Raji (cell line): ENCODE data around the gene CSK.

Experiments
- POLR2A ChIP-seq: IDR thresholded peaks from 2 replicates; pipeline ENCODE4 v1.6.1; 2011; ENCODE audit warnings: low read depth, low read length, control low read depth; ENCODE audit not compliant: insufficient read depth

Gene CSK

DNA sequence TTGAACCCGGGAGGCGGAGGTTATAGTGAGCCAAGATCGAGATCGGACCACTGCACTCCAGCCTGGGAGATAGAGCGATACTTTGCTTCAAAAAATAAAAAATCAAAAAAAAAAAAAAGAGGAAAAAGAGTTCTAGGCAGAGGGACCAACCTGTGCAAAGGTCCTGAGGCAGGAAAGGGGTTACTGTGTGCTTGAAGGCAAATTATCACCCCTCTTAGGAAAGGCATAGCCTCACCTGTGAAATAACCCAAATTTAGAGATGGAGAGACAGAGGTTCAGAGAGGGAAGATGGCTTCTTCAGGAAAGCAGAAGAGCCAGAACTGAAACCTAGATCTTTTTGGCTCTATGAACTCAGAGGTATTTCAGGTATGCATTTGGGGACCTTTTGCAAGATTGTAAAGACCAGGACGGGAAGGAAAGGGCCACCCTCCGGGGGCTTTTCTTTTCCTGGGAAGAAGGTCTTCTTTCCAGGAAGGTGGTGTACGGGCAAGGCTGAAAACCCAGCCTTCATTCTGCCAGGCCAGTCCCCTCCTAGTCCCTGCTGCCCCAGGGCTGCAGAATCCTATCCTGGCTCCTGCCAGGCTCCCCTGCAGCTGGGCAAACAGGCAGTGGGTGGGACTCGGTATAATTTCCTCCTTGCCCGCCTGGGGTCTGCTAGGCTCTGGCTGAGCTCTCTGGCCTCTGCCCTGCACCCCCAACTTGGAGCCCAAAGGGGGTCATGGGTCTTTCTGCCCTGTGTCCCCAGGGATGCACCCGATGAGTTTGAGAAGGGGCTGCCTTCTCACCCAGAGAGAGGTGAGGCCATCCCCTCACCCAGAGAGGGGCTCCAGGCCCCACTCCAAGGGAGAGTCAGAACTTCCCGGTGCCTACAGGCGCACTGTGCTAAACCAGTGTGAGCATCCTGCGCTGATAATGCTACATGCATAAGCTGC lies 14.4 kb upstream of the CSK start:
- TF ChIP-seq POLR2A = no peak

DNA sequence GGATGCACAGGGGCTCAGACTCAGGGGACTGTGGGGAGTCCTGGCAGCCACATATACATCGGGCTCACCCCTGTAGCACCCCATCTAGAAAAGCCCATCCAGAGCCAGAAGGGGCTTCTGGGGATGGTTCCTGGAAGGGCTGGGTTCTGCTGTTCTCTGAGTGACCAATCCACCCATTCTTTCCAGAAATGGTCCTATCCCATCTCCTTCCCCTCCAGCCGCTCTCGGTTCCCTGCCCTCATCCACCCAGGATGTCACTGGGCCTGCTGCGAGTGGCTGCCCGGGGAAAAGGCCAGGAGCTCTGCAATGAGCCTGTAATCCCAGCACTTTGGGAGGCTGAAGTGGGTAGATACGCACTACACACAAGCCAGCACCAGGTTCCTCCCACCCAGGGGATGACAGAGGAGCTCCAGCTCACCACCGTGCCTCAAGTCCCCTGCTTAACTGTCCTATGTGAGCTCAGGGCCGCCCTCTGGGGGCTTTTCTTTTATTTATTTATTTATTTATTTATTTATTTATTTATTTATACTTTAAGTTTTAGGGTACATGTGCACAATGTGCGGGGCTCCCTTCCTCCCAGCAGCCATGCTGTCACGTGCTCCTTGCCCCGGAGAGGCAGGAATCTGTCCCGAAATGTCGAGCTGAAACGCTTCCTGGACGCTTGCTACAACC lies 13.6 kb upstream of the CSK start:
- no peak for TF ChIP-seq POLR2A

DNA sequence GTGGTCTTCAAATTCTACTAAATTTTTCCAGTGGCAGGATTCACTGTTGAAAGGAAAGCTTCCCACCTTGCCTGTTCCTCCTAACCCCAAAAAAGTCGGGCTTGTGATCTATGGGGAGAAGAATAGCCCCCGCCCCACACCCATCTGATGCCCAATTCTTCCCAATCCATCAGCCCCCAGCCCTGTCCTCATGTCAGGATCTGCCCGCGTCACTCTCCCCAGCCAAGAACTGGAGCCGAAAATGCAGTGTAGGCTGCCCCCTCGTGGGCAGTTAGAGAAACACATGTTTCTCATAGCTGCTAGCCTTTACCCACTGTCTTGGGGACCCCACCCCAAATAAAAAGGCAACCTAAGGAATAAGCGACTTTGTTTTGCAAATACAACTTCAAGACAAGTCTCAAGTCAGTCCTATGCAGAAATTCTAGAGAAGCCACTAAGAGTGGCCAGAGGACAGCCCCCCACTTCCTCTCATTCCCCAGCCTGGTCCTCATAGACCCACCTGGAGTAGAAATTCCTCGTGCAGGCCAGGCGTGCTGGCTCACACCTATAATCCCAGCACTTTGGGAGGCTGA lies 13.0 kb upstream of the CSK start:
- no peak for TF ChIP-seq POLR2A

DNA sequence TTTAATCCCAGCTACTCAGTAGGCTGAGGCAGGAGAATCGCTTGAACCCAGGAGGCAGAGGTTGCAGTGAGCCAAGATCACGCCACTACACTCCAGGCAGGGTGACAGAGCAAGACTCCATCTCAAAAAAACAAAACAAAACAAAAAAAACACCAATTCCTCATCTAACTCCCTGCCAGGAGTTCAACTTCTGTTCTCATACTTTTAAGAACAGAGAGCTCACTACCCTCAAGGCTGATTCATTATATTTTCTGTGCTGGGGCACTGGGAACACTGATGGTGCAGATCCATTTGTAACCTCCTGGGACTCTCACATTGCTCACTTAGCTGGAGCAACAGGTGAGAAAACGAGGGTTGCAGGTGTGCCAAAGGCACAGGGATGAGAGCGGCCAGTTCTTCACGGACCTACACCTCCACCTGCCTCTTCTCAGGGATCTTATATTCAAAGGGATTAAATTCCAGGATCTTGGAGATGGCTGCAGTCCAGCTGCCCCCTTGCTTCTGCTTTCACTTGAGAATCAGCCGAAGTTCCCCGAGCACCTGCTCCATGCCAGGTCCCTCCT lies 12.3 kb upstream of the CSK start:
- TF ChIP-seq POLR2A = no peak

DNA sequence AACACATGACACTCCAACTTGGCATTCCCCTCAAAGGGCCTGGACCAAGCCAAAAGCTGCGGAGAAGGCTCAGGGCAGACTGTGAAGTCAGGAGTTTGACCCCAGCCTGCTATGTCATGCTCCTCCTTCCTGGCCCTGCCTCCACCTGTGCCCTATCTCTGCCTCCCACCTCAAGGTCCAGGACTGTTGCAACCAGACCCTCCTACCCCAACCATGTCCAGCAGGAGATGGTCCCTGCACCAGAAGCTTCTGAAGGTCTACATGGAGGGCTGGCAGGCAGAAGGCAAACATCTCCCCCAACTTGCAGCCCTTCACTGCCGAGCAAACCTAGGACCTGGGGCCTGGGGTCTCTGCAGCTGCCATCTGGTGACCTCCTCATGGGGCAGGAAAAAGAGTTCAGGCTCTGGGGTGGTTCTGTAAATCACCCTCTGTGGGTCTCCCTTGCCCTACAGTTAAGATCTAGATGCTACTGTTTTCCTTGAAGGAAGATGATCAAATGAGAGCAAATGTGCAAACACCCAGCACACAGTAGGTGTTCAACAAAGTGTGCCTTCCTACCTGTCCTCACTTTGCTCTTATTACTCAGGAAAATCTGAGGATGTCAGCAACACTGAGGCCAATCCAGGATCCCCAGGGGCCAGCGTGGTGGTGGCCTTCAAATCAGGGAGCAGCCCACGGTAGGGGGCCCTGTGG lies 11.5 kb upstream of the CSK start:
- no peak for TF ChIP-seq POLR2A

DNA sequence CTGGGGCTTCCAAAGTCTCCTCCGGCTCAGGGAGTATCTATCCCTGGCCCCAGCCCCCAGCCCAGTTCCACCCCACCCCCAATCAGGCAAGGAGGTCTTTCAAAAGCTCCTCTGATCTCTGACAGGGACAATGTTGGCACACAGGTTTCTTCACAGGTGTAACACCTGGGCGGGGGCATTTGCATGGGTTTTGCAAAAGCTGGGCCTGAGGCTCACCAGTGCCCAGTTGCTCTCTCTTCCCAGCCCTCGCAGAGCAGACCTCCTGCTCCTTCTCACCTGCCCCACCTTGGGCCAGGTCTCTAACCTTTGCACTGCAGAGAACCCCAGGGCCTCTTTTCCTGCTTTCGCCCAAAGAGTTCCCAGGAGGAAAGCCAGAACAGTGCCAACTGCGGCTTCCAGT lies 8.6 kb upstream of the CSK start:
- TF ChIP-seq POLR2A = no peak

DNA sequence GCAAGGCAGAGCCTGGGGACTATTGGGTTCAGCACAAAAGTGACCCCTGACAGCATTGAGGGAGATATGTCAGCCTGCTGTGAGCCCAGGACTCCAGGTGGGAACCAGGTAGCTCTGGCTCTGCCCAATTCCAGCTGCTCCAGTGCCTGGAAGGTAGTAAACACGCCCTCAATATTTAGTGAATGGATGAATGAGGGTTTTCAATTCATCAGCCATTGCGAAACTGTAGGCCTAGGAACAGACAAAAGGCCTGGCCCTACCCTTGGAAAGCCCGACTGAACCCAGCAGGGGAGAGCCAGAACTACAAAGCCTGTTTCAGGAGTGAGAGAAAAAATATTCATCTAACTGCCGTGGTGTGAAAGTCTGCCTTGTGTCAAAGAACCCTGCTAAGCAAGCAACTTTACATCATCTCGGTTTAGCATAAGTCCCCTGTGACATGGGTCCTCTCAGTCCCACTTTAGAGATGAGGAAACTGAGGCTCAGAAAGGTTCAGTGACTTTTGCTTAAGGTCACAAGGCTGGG lies 8.1 kb upstream of the CSK start:
- TF ChIP-seq POLR2A = no peak

DNA sequence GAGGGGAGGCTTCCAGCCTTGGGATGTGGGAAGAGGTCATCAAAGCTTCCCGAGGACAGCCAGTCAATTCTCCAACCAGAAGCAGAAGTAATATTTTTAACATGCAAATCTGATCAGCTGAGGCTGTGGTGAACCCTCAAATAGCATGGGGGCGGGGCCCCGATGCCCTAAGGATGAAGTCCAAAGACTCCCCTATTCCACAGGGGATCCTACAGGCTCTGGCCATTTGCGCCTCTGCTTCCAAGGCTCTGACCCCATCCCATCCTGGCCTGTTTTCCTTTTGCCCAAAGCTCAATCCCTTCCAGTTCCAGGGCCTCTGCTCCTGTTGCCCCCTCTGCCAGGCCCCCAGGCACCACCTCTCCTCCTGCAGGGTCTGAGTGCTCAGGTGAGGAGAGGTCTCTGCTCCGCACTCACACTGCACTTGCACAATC lies 6.7 kb upstream of the CSK start:
- no peak for TF ChIP-seq POLR2A

DNA sequence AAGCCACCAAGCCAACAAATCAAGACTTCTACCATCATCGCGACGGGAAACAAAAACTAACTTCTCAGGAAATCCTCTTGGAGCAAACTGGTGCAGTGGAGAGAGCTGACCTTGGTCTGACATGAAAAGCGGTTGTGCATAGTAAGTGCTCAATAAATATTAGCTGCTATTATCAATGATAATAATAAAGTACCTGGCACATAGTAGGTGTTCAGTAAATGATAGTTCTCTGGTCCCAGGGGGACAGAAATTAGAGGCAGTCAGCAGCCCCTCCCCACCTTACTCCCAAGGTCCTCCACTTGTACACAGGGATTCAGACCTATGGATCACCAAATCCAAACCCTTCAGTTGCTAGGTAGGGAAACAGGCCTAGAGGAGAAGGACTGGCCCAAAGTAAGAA lies 6.0 kb upstream of the CSK start:
- no peak for TF ChIP-seq POLR2A

DNA sequence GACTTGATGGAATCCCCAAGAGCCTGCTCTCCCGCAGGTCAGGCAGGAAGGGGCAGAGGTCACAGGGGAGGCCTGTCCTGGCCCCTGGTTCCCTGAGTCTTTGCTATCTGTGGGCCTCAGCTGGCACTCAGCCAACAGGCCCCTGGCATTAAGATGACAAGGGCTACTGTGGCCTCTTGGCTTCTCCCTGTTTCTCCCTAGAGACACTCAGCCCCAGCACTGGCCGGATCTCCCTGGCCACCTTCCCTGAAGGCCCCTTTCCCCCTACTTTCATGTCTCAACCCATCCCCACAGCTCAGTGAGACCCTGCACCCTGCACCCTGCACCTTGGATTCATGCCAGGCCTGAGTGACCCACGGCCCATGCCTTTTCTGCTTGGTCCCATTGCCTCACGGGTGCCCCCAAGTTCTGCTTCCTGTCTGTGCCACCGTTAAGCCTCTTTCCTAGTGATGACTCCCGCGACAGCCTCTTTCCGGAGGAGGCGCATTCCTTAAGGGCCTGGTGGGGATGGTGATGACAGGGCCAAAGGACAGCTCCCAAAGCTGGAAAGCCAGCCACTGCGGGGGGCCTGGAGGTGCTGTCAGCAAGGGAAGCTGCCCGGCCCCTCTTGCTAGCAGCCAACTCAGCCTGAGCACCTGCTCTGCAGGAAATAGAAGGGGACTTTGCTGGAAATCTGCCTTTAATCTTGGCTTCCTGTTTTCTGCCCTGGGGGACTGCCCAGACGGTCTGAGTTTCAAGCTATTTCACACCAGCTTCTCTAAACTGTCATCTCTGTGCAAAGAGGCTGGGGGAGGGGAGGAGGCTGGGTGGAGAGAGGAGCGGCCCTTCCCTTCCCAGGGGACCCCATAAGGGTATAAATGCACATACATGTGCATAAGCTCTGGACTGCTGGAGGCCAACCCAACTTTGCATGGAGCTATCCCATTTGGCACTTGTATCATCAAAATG lies 4.8 kb upstream of the CSK start:
- peak; percentile 88 for TF ChIP-seq POLR2A

DNA sequence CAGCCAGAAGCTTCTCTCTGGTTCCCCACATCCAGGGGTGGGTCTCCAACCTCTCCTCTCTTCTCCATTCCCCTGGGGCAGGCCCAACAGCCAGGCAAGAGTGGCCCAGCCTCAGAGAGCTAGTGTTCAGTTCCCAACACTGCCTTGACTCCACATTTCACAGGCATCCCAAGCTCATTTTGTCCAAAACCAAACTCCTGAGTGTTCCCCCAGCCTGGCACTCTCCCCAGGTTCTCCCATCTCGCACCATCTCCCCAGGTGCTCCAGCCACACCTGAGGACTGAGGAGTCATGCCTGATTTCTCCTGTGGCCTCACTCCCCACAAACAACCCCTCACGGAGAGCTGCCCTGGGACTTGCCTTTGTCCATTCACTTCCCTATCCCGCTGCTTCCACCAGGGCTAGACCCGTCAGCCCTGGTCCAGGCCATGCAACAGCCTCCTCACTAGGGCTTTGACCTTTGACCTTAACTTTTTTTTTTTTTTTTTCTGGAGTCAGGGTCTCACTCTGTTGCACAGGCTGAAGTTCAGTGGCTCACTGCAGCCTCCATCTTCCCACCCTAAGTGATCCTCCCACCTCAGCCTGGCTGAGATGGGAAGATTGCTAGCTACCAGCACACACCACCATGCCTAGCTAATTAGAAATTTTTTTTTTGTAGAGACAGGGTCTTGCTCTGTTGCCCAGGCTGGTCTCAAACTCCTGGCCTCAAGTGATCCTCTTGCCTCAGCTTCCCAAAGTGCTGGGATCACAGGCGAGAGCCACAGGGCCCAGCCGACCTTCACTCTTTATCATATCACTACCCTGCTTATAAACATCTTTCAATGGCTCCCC lies 3.9 kb upstream of the CSK start:
- peak; percentile 60; the same call in 1 of the 2 replicates for TF ChIP-seq POLR2A

DNA sequence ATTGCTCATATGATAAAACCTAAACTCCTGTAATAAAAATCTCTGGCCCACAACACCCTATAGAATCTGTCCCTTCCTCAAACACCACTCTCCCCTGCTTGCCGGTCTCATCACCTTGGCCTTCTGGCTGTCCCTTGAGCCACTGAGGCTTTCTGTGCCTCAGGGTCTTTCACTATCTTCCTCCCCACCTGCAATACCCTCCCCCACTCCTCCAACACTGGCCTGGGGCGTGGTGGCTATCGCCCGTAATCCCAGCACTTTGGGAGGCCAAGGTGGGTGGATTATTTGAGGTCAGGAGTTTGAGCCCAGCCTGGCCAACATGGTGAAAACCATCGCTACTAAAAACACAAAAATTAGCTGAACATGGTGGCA lies 3.3 kb upstream of the CSK start:
- TF ChIP-seq POLR2A = no peak

DNA sequence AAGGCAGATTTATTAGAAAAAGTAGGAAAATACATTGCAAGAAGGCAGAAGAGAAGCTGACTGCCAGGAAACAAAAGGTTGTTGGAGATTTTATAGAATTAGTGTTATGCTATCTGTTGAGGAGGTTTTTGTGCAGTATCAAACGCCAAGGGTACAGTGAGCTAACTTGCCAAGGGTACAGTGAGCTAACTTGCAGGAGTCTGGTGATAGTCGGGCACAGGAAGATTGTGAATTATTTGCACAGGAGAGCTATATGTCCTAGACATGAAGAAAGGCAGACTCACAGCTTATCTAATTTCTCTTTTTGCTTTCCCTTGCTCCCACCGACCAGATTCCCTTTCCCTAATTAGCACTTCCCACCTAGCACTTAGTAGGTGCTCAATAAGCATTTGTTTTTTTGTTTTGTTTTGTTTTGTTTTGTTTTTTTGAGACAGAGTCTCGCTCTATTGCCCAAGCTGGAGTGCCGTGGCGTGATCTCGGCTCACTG lies 2.7 kb upstream of the CSK start:
- no peak for TF ChIP-seq POLR2A
